Heart left ventricle (tissue), 13 donors: ENCODE results near the gene PARVG.

Experiments used
- POLR2A ChIP-seq, 2 donors: fragments of 450-650 bp; IDR thresholded peaks; one replicate each; pipeline ENCODE4 v1.6.1; 2017; ENCODE audit warnings: antibody characterized with exemption in 2 of 2, mild to moderate bottlenecking in 2 of 2, moderate library complexity in 2 of 2
- TF ChIP-seq, protein P1 (sequence below), 12 donors: fragments of 200-600 bp; sonication (generic) in 4 of 12; IDR thresholded peaks; one replicate each; pipeline versions ENCODE4 v1.5.0 to v1.8.0; 2018 to 2022; ENCODE audit warnings: antibody characterized with exemption in 12 of 12, mild to moderate bottlenecking in 5 of 12
- donor health status: ischemic (EF 13 %, LVEDD 7.1; RV severe dilation, severe dysfunction).
- donor health status: DM: no; HTN: yes; CAD: no.
- donor health status: DM: no; HTN: no; CAD: no.
- donor health status: ischemic (EF 25% LVEDD 6.9; RV normal size, moderate dysfunction).
- donor health status: ischemic (EF 25% LVEDD 5.7; RV mildly dilated, moderate dysfunction).
- donor health status: ischemic (EF 35%, LVEDD 5.7; RV mildly dilated, moderate dysfunction).
- donor health status: nonischemic (EF 11% LVEDD 7.7; RV severe dilation, severe dysfunction).
- donor health status: DM: yes; HTN: yes; CAD: no.
- donor health status: PGD.
- donor health status: ischemic (EF 29% LVEDD 5.4; RV normal size, mild dysfunction).
- donor health status: nonischemic (EF 23%, LVEDD 6.1; RV moderate dilation, normal function).

DNA sequence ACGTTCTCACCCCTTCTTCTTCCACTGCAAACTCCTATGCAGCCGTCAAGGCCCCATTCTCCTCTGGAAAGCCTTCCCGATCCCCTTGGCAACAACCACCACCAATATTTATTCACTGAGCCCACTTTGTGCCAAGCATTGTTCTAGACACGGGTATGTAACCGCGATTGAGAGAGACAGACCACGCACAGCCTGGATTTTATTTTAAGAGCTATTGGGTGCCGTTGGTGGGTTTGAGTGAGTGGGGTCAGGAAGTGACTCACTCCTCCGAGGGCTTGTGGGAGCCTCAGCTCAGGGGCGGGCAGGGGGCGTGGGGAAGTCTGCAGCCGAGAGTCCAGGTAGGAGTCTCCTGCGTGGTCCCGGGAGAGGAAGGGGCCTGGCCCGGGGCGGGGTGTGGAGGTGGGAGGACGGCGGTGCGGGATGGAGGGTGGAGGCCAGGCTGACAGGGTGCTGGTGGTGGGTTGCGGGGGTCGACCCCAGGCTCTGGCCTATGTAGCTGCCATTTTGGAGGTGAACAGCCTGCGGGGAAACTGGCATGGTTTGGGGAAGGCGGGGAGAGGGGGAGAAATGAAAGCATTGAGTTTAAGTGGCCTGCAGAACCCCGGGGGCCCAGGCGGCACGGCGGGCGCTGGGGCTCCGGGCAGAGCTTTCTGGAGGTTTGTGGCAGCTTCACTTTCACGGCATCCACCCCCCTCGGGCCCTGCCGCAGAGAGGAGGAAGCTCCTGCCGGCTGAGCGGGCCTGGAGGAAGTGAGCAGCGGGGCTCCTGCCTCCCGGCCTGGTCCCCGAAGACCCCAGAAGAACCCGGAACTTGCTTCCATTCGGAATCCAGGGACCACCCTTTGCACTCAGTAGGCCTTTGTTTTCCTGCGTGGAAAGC lies 547 bp downstream of the PARVG start:
- no peak for TF ChIP-seq POLR2A (IDR thresholded peaks at IDR 0.05)
- TF ChIP-seq, protein P1, sequence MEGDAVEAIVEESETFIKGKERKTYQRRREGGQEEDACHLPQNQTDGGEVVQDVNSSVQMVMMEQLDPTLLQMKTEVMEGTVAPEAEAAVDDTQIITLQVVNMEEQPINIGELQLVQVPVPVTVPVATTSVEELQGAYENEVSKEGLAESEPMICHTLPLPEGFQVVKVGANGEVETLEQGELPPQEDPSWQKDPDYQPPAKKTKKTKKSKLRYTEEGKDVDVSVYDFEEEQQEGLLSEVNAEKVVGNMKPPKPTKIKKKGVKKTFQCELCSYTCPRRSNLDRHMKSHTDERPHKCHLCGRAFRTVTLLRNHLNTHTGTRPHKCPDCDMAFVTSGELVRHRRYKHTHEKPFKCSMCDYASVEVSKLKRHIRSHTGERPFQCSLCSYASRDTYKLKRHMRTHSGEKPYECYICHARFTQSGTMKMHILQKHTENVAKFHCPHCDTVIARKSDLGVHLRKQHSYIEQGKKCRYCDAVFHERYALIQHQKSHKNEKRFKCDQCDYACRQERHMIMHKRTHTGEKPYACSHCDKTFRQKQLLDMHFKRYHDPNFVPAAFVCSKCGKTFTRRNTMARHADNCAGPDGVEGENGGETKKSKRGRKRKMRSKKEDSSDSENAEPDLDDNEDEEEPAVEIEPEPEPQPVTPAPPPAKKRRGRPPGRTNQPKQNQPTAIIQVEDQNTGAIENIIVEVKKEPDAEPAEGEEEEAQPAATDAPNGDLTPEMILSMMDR (IDR thresholded peaks at IDR 0.05), result no peak
